Measurements from ENCODE around the gene EIF4G3. TPM values are rescaled to one million over a fixed set of nuclear protein-coding genes. Genes with fewer than 3 reads are reported as not detected.

The EIF4G3 gene
- total RNA-seq, 2 experiments from 2014 or later = 56.7 to 64.3 TPM

- H3K4me3 Mint-ChIP-seq = no peak overlapping the region
- peaks cover 12% of the 10 kb centered on the region for H3K4me1 Mint-ChIP-seq
- H3K36me3 Mint-ChIP-seq = peaks cover 7% of the 10 kb centered on the region
- no peak overlapping the region for H3K27ac Mint-ChIP-seq
- no peaks in the 10 kb centered on the region for H3K9me3 Mint-ChIP-seq (ENCODE audit: low read depth)
- DNase-seq = no peak
- no peaks in the 10 kb centered on the region for H3K27me3 Mint-ChIP-seq
- CTCF ChIA-PET = interaction anchor here (0.8 to 1.7 kb wide), 2 partner anchors 10 to 232 kb away, joined by 4 to 5 read pairs; no protein-coding TSS in a partner anchor
- no peak for ATAC-seq
Measured at GRCh38 chr1:20962576-20963258, 214.0 kb downstream of the EIF4G3 start.

- Mint-ChIP-seq H3K4me3 (no peak overlapping the region), H3K4me1 (peaks cover 8% of the 10 kb centered on the region), H3K27me3 (no peaks in the 10 kb centered on the region), H3K9me3 (ENCODE audit: low read depth) (no peaks in the 10 kb centered on the region), H3K36me3 (peaks cover 14% of the 10 kb centered on the region), H3K27ac (no peak overlapping the region)
- CTCF ChIA-PET = no interaction called here
- DNase-seq = no peak
- ATAC-seq = no peak
Measured at GRCh38 chr1:20958430-20958829, 218.3 kb downstream of the EIF4G3 start.

DNA sequence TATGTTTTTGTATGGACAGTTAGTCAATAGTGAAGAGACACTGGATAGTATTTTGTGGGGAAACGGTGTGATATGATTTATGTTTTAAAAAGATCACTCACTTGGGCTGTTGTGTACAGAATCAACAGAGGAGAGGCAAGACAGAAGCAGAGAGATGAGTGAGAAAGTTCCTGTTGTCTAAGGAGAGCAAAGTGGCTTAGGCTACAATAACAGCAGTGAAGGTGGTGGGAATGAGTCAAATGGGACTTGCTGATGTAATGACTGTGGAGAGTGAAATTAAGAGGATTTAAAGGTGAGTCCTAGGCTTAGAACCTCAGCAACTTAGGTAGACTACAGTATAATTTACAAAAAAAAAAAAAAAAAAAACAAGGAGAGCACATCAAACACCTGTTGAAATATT is 220.4 kb downstream of the EIF4G3 start:
- no peak overlapping the region for H3K27ac Mint-ChIP-seq
- peaks cover 8% of the 10 kb centered on the region for H3K4me1 Mint-ChIP-seq
- CTCF ChIA-PET = no interaction called here
- no peaks in the 10 kb centered on the region for H3K27me3 Mint-ChIP-seq
- H3K4me3 Mint-ChIP-seq = no peak overlapping the region
- no peak for DNase-seq
- H3K9me3 Mint-ChIP-seq (ENCODE audit: low read depth) = no peaks in the 10 kb centered on the region
- peaks cover 14% of the 10 kb centered on the region for H3K36me3 Mint-ChIP-seq
- ATAC-seq = no peak

GRCh38 chr1:20950679-20951078 is 226.0 kb downstream of the EIF4G3 start:
- H3K27me3 Mint-ChIP-seq = no peaks in the 10 kb centered on the region
- H3K36me3 Mint-ChIP-seq = peaks cover 12% of the 10 kb centered on the region
- H3K4me1 Mint-ChIP-seq = peaks cover 4% of the 10 kb centered on the region
- ATAC-seq = no peak
- no peaks in the 10 kb centered on the region for H3K9me3 Mint-ChIP-seq (ENCODE audit: low read depth)
- CTCF ChIA-PET = no interaction called here
- DNase-seq = no peak
- no peak overlapping the region for H3K4me3 Mint-ChIP-seq
- H3K27ac Mint-ChIP-seq = no peak overlapping the region

DNA sequence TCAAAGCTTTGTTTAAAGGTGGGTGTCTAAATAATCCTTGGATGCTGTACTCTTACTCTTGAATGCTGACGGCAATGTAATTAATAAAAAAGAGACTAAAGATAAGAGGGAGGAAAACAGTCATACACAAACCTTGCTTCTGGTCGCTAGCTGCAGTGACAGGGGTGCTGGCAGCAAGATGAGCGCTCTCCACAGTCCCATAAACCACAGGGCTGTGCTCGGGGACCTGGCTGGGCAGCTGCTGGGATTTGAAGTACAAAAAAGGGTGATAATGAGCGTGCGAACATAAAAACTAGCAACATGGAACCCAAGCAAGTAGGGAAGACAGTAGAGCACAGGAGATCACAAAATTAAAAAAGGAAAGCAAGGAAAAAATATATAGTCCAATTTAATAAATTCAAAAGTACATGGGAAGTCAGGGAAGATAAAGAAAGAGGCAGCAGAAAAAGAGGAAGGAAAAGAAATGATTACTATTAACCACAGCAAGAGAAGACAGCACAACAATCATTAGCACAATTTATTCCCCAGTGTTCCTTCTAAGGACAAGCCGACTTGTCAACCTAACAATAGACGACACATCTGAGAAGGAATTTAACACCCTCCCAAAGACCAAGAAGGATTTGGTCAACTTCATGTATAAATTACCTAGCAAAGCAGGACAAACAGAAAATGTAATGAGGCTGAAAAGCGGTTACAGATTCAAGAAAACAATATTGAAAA is 226.7 kb downstream of the EIF4G3 start:
- DNase-seq (no peak), ATAC-seq (no peak)
- H3K27me3 Mint-ChIP-seq = no peaks in the 10 kb centered on the region
- peaks cover 2% of the 10 kb centered on the region for H3K4me1 Mint-ChIP-seq
- no peak overlapping the region for H3K27ac Mint-ChIP-seq
- peaks cover 8% of the 10 kb centered on the region for H3K36me3 Mint-ChIP-seq
- no peaks in the 10 kb centered on the region for H3K9me3 Mint-ChIP-seq (ENCODE audit: low read depth)
- CTCF ChIA-PET = no interaction called here
- H3K4me3 Mint-ChIP-seq = no peak overlapping the region

GRCh38 chr1:20948101-20948500 is 228.6 kb downstream of the EIF4G3 start:
- Mint-ChIP-seq H3K9me3 (ENCODE audit: low read depth) (no peaks in the 10 kb centered on the region), H3K27ac (no peak overlapping the region), H3K36me3 (peaks cover 4% of the 10 kb centered on the region), H3K27me3 (no peaks in the 10 kb centered on the region), H3K4me1 (no peaks in the 10 kb centered on the region), H3K4me3 (no peak overlapping the region)
- CTCF ChIA-PET = no interaction called here
- no peak for DNase-seq
- ATAC-seq = no peak

GRCh38 chr1:20947409-20947808 is 229.3 kb downstream of the EIF4G3 start:
- H3K4me3 Mint-ChIP-seq = no peak overlapping the region

GRCh38 chr1:20936621-20937020 is 240.1 kb downstream of the EIF4G3 start:
- no peaks in the 10 kb centered on the region for H3K9me3 Mint-ChIP-seq (ENCODE audit: low read depth)
- CTCF ChIA-PET = interaction anchor here (0.6 to 1.1 kb wide), 2 partner anchors 40 to 258 kb away, joined by 3 to 4 read pairs; no protein-coding TSS in a partner anchor
- H3K27me3 Mint-ChIP-seq = no peaks in the 10 kb centered on the region
- H3K4me3 Mint-ChIP-seq = no peak overlapping the region
- H3K4me1 Mint-ChIP-seq = peaks cover 24% of the 10 kb centered on the region
- peaks cover 26% of the 10 kb centered on the region for H3K36me3 Mint-ChIP-seq
- ATAC-seq = no peak
- no peak overlapping the region for H3K27ac Mint-ChIP-seq
- DNase-seq = no peak

More at GRCh38 chr1:20947409-20947808, 229.3 kb downstream of the EIF4G3 start:
- ATAC-seq (no peak), DNase-seq (no peak)
- Mint-ChIP-seq H3K9me3 (ENCODE audit: low read depth) (no peaks in the 10 kb centered on the region), H3K36me3 (peaks cover 4% of the 10 kb centered on the region), H3K27ac (no peak overlapping the region), H3K27me3 (no peaks in the 10 kb centered on the region), H3K4me1 (no peaks in the 10 kb centered on the region)
- CTCF ChIA-PET = interaction anchor here (0.9 kb wide), 1 partner anchor 247 kb away, joined by 3 read pairs; no protein-coding TSS in a partner anchor

DNA sequence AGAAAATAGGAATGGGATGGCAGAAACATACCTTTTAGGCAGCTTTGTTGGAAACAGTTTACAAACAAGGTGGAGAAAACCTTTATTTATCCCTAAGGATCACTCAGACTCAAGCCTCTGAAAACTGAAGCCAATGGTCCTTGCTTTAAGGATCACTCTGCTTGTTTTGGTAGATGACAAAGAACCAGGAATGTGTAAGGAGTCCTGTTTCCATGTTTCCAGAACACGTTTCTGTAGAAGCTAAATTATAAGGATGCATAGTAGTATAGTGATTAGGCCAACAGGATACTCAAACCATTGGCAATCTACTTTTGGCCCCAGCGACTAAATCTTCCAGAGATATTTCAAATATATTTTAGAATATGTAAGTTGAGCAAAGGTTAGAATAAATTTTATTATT is 240.5 kb downstream of the EIF4G3 start:
- peaks cover 22% of the 10 kb centered on the region for H3K36me3 Mint-ChIP-seq
- no peak for ATAC-seq
- CTCF ChIA-PET = interaction anchor here (1.1 kb wide), 1 partner anchor 259 kb away, joined by 3 read pairs; no protein-coding TSS in a partner anchor

DNA sequence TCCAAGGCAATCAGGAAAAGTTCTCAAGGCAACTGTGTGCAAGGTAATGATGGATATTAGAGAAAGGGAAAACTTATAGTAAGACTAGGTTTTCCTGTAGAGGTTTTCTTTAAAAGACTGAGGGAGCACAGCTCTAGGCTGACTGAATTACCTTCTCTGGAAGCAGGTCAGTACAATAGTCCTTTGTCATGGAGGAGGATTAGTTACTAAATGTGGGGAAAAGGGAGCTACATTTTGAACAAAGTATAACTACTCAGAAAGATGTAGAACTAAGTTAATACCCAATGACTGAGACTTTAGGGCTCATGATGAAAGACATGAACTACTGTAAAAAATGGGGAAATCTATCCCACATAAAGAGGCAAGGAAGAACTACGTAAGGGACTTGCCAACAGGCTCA is 241.0 kb downstream of the EIF4G3 start:
- DNase-seq (no peak), ATAC-seq (no peak)
- no peaks in the 10 kb centered on the region for H3K27me3 Mint-ChIP-seq
- H3K4me3 Mint-ChIP-seq = no peak overlapping the region
- H3K27ac Mint-ChIP-seq = no peak overlapping the region
- CTCF ChIA-PET = no interaction called here
- H3K36me3 Mint-ChIP-seq = peaks cover 25% of the 10 kb centered on the region
- no peaks in the 10 kb centered on the region for H3K9me3 Mint-ChIP-seq (ENCODE audit: low read depth)
- H3K4me1 Mint-ChIP-seq = peaks cover 31% of the 10 kb centered on the region

More for the DNA sequence above, 240.5 kb downstream of the EIF4G3 start:
- Mint-ChIP-seq H3K27ac (no peak overlapping the region), H3K4me3 (no peak overlapping the region), H3K9me3 (ENCODE audit: low read depth) (no peaks in the 10 kb centered on the region), H3K27me3 (no peaks in the 10 kb centered on the region), H3K4me1 (peaks cover 28% of the 10 kb centered on the region)
- DNase-seq = no peak

DNA sequence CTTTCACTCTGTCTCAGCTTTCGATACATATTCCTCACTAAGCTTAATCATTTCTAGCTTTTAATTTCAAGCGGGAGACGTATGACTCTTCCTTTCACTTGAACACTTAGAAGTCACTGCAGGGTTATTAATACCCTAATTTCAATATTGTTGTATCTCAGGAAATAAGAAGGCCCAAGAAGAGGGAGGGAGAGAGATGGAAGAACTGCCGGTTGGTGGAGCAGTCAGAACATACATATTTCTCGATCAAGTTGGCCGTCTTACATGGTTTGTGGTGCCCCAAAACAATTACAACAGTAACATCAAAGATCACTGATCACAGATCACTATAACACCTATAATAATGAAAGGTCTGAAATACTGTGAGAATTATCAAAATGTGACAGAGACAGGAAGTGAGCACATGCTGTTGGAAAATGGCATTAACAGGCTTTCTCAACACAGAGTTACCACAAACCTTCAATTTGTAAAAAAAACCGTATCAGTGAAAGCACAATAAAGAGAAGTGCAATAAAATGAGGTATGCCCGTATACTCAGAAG is 244.2 kb downstream of the EIF4G3 start:
- no peak for DNase-seq
- H3K9me3 Mint-ChIP-seq (ENCODE audit: low read depth) = no peaks in the 10 kb centered on the region
- no peaks in the 10 kb centered on the region for H3K27me3 Mint-ChIP-seq
- peaks cover 28% of the 10 kb centered on the region for H3K36me3 Mint-ChIP-seq
- CTCF ChIA-PET = interaction anchor here (1.0 to 1.7 kb wide), 2 partner anchors 235 to 262 kb away, joined by 4 to 8 read pairs; no protein-coding TSS in a partner anchor
- peak overlapping the region; percentile 29 for H3K4me3 Mint-ChIP-seq
- peaks cover 31% of the 10 kb centered on the region for H3K4me1 Mint-ChIP-seq
- peak overlapping the region; percentile 77 for H3K27ac Mint-ChIP-seq
- ATAC-seq = peak; percentile 73

DNA sequence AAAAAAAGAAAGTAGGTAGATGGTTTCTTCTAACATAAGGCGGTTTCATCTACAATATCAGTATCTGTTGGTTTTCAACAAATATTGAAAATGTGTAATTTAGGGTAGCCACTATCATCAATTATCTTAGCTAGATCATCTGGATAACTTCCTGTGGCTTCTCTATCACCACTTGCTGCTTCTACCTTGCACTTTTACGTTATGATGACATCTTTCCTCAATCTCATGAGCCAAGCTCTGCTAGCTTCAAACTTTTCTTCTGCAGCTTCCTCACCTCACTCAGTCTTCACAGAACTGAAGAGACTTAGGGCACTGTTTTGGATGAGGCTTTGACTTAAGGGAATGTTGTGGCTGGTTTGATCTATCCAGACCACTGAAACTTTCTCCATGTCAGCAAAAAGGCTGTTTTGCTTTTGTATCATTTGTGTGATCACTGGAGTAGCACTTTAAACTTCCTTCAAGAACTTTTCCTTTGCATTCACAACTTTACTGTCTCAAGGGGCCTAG is 244.7 kb downstream of the EIF4G3 start:
- peaks cover 28% of the 10 kb centered on the region for H3K36me3 Mint-ChIP-seq
- ATAC-seq (peak; percentile 65), DNase-seq (no peak)
- peak overlapping the region; percentile 77 for H3K27ac Mint-ChIP-seq
- H3K4me3 Mint-ChIP-seq = peak overlapping the region; percentile 29
- H3K27me3 Mint-ChIP-seq = no peaks in the 10 kb centered on the region
- H3K9me3 Mint-ChIP-seq (ENCODE audit: low read depth) = no peaks in the 10 kb centered on the region
- H3K4me1 Mint-ChIP-seq = peaks cover 31% of the 10 kb centered on the region
- CTCF ChIA-PET = interaction anchor here (0.6 to 1.7 kb wide), 3 partner anchors 63 to 263 kb away, joined by 3 to 8 read pairs (median 4); no protein-coding TSS in a partner anchor

GRCh38 chr1:20930427-20930826 is 246.3 kb downstream of the EIF4G3 start:
- Mint-ChIP-seq H3K9me3 (ENCODE audit: low read depth) (no peaks in the 10 kb centered on the region), H3K27ac (no peak overlapping the region), H3K4me1 (peaks cover 31% of the 10 kb centered on the region), H3K27me3 (no peaks in the 10 kb centered on the region), H3K36me3 (peaks cover 28% of the 10 kb centered on the region), H3K4me3 (no peak overlapping the region)
- DNase-seq = no peak
- CTCF ChIA-PET = no interaction called here
- ATAC-seq = no peak

Data from activated CD8-positive, alpha-beta memory T cell treated with anti-CD3 and anti-CD28 coated beads, Interleukin-2, amount 10 ng/mL, durations not matched to agents 7 days and 5 days (primary cell).